ENCODE results near the gene CES2.

GRCh38 chr16:66911112-66911511, 24.2 kb upstream of the CES2 start:
- TF ChIP-seq MAX (IDR thresholded peaks at IDR 0.05; ENCODE audit: insufficient read depth, insufficient read length) (no peak), CTCF (IDR thresholded peaks at IDR 0.05; ENCODE audit: extremely low read depth in 1 of 2, insufficient read depth in 1 of 2, low read depth in 1 of 2, low read length in 2 of 2) (no peak), FOS (IDR thresholded peaks at IDR 0.05; ENCODE audit: borderline replicate concordance, insufficient read depth, low read length) (no peak), POLR2A (IDR thresholded peaks at IDR 0.05; ENCODE audit: low read depth, low read length) (no peak), POLR2AphosphoS5 (IDR thresholded peaks at IDR 0.05; ENCODE audit: insufficient read depth, low read depth, low read length) (no peak), EZH2 (IDR thresholded peaks at IDR 0.05; ENCODE audit: borderline replicate concordance, low read depth, low read length, severe bottlenecking) (no peak), JUN (IDR thresholded peaks at IDR 0.05; ENCODE audit: borderline replicate concordance, insufficient read depth, insufficient read length, low read depth) (no peak), MYC (IDR thresholded peaks at IDR 0.05; ENCODE audit: low read depth, low read length) (no peak)

Measured in endothelial cell of umbilical vein (primary cell).